Left kidney (tissue), 2 donors: ENCODE measurements around the gene BICDL1. TPM values are rescaled to one million over a fixed set of nuclear protein-coding genes. Genes with fewer than 3 reads are reported as not detected.

Experiments used
- DNase-seq: peaks from one replicate; pipeline ENCODE4 v3.0.0-alpha.2; 2013
- polyA plus RNA-seq: library from polyadenylated mRNA; unstranded; fragments of 120-200 nt; gene quantifications from one replicate; pipeline ENCODE4 v1.2.1, GENCODE V29; 2013; ENCODE audit not compliant: insufficient read length

The BICDL1 gene
- polyA plus RNA-seq, 1 donor, result 37.8 TPM

GRCh38 chr12:120125792-120126634 is 137.0 kb downstream of the BICDL1 start:
- DNase-seq, result no peak

GRCh38 chr12:120126635-120127005 is 137.6 kb downstream of the BICDL1 start:
- DNase-seq, result peak; percentile 25

GRCh38 chr12:120130011-120130410 is 141.0 kb downstream of the BICDL1 start:
- DNase-seq, result no peak

GRCh38 chr12:120131116-120131515 is 142.1 kb downstream of the BICDL1 start:
- DNase-seq, result no peak

DNA sequence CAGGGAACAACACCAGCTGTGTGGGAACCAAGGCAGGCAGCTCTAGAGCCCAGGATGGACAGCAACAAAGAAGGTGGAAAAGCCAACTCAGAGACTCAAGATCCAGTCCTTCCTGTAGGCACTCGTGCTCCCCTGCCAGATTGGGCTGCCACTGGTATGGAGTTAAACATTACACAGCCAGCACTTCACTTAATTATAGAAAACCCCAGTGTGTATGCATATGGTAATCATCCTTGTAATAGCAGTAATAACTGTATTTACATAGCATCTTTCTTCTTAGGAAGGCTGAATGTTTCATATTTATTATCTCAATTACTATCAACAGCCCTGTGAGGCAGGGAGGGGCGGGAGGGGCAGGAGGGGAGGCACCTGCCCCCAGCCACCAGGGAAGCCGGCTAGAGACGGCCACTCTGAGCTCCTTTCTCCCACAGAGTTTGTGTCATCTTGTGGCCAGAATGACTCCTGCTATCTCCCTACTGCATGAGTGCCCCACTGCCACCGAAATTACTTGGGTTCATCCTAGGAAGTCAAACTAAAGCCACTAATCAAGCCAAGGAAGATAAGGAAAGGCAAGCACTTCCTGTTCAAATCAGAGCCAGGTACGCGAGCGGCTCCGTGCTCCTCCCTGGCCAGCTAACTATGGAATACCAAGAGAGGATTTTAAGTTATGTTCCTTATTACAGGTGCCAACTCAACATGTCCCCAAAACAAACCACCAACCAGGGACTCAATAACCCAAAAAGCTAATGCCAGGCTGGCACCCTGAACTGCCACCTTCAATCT is 143.2 kb downstream of the BICDL1 start:
- DNase-seq, result no peak

DNA sequence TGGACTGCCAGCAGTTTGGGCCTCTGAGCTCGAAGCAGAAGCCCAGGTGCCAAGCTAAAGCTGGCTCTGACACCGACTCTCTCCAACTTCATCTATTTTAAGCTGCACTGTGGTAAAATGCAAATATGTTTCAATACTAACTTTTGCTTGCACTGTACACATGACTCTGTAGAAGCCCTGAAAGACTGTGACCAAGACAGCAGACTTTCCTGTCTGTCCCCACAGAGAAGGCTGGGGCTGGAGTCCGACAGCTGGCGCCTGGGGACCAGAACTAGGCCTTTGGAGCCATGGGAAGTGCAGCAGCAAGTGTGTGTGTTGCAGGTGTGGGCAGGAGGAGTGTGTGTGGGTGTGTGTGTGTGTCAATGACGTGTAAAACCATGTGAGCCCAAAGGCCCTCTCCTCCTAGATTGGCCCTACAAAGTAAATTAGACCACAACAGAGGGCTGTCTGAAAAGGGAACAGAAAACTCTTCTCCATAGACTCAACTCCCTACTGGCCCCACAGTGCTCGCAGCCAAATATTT is 143.9 kb downstream of the BICDL1 start:
- DNase-seq, result no peak

- DNase-seq, result no peak
These were observed 145.4 kb downstream of the BICDL1 start for GRCh38 chr12:120134307-120134980.

DNA sequence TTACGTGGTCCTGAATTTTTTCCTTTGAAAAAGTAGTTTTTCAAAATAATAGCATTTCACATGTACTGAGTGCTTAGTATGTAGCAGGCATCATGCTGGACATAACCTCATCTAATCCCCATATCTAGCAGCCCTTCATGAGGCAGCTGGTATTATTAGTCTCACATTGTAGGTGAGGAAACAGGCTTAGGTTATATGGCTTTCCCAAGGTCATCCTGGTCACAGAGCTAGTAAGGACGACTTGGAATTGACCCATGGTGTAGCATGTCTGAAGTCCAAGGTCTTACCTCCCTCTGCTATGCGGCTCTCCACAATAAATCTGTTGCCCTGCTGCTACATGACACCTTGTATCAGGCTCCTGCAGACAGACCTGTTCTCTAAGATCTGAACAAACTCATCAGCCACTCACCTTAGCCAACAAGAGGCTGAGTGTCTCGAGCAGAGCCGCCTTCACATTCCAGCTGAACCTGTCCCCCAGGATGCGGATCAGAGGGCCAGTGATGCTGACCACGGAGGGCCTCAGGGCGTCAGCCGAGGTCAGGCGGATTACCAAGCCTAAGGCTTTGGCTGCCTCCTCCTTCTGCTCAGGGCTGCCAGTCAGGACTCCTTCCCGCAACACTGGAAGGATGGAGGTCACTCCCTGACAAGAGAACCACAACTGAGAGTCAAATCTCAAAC is 147.2 kb downstream of the BICDL1 start:
- DNase-seq, result no peak

- DNase-seq, result no peak
These were observed 148.8 kb downstream of the BICDL1 start for GRCh38 chr12:120137833-120138232.

DNA sequence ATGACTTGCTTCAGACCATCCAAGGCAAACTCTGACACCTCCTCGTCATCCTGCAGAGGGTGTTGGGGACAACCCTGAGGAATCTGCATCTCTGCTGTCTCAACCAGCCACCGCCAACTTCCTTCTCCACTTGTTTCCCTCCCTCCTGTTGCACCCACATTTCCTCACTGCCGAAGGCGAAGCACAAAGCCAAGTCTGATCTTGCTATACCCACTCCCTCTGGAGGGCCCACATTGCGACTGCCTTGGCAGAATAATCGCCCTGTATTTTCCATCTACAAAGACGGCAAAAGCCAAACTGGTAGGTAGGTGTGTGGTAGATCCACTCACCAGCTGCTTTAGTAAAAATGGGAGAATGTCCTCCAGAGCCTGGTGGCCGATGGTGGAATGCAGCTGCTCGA is 149.3 kb downstream of the BICDL1 start:
- no peak for DNase-seq

DNA sequence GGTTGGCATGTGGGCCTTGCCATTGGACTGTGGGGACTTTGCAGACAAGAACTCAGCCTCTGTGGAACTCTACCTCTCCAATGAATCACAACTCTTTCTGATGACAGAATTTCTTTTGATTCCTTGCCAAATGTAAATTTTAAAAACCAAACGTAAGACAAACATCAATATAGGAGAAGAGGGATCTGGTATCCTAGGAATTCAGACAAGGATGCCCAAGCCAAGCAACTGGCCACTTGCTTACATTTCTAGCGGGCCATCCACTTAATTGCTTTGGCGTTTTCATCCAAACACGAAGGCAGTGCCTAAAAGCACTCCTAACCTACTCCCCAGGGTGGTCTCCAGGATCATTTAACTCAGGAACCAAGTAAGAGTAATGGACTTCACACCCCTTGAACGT is 150.9 kb downstream of the BICDL1 start:
- DNase-seq, result no peak

GRCh38 chr12:120140603-120141002 is 151.6 kb downstream of the BICDL1 start:
- no peak for DNase-seq

GRCh38 chr12:120141336-120141735 is 152.3 kb downstream of the BICDL1 start:
- no peak for DNase-seq

DNA sequence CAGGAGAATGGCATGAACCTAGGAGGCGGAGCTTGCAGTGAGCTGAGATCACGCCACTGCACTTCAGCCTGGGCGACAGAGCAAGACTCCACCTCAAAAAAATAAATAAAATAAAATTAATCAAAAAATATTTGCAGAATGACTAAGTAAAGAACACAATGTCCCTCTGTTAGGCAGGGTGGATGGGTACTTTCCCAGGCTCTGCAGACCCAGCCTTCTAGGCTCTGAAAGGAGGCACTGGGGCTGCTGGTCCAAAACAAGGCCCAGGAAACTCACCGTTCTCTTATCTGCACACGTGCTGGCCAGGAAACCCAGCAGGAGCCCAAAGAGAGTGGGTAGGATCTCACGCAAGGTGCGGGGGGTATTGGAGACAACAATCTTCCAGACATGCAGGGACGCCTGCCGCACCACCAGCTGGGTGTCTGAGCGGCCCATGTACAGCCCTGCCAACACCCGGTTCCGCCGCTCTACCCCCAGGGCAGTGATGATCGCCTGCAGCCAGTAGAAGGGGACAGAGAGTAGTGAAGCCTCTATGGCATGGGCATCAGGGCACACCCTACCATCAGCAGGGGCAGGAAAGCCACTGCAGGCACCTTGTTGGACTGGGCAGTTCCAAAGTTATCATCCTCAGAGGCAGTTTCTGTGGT is 153.3 kb downstream of the BICDL1 start:
- DNase-seq, result no peak

Other genes with a start within 250 kb of the BICDL1 start
- gene CIT, start 111.9 kb upstream of the BICDL1 start, polyA plus RNA-seq, result 25.4 TPM
- 37.0 TPM for gene RAB35, start 127.5 kb downstream of the BICDL1 start, polyA plus RNA-seq
- 62.9 TPM for gene GCN1, start 205.5 kb downstream of the BICDL1 start, polyA plus RNA-seq
- gene RPLP0, start 211.9 kb downstream of the BICDL1 start, polyA plus RNA-seq, result 2,498 TPM